ENCODE results near the gene DNAH10. TPM values are rescaled to one million over a fixed set of nuclear protein-coding genes. Genes with fewer than 3 reads are reported as not detected.

Gene DNAH10
- polyA plus RNA-seq, 2 donors = 0.01 TPM; not detected in 1

GRCh38 chr12:123828120-123828519, 66.0 kb downstream of the DNAH10 start:
- peaks cover 0 to 5% of the 10 kb centered on the region in 2 donors for H3K9me3 ChIP-seq (ENCODE audit: control insufficient read depth in 2 of 2, insufficient read depth in 1 of 2, low read depth in 1 of 2, low read length in 1 of 2)
- no peaks in the 10 kb centered on the region for H3K27me3 ChIP-seq (ENCODE audit: control insufficient read depth in 1 of 2, insufficient read depth in 2 of 2, low read length in 2 of 2)
- no peaks in the 10 kb centered on the region for H3K36me3 ChIP-seq (ENCODE audit: control insufficient read depth in 2 of 2, insufficient read depth in 2 of 2, low read length in 1 of 2)
- H3K27ac ChIP-seq (ENCODE audit: low read depth in 2 of 2, low read length in 1 of 2) = no peak overlapping the region
- H3K4me3 ChIP-seq (ENCODE audit: low read depth in 1 of 2, low read length in 2 of 2) = no peak overlapping the region
- no peaks in the 10 kb centered on the region for H3K4me1 ChIP-seq (ENCODE audit: control insufficient read depth in 2 of 2, insufficient read depth in 2 of 2, low read length in 1 of 2)
- 73 to 81% methylated on average over 3 of the region's 3 CpGs for WGBS, 2 donors

- H3K27me3 ChIP-seq (ENCODE audit: control insufficient read depth in 1 of 2, insufficient read depth in 2 of 2, low read length in 2 of 2) = no peaks in the 10 kb centered on the region
- no peaks in the 10 kb centered on the region for H3K4me1 ChIP-seq (ENCODE audit: control insufficient read depth in 2 of 2, insufficient read depth in 2 of 2, low read length in 1 of 2)
- no peak overlapping the region for H3K27ac ChIP-seq (ENCODE audit: low read depth in 2 of 2, low read length in 1 of 2)
- peaks cover 0 to 8% of the 10 kb centered on the region in 2 donors for H3K9me3 ChIP-seq (ENCODE audit: control insufficient read depth in 2 of 2, insufficient read depth in 1 of 2, low read depth in 1 of 2, low read length in 1 of 2)
- WGBS, 2 donors = 86 to 88% methylated on average over 13 of the region's 13 CpGs
- no peak overlapping the region for H3K4me3 ChIP-seq (ENCODE audit: low read depth in 1 of 2, low read length in 2 of 2)
- no peaks in the 10 kb centered on the region for H3K36me3 ChIP-seq (ENCODE audit: control insufficient read depth in 2 of 2, insufficient read depth in 2 of 2, low read length in 1 of 2)
Observed at GRCh38 chr12:123828854-123829547, 66.9 kb downstream of the DNAH10 start.

- H3K36me3 ChIP-seq (ENCODE audit: control insufficient read depth in 2 of 2, insufficient read depth in 2 of 2, low read length in 1 of 2) = no peaks in the 10 kb centered on the region
- 90 to 93% methylated on average over 10 of the region's 10 CpGs for WGBS, 2 donors
- peaks cover 0 to 8% of the 10 kb centered on the region in 2 donors for H3K9me3 ChIP-seq (ENCODE audit: control insufficient read depth in 2 of 2, insufficient read depth in 1 of 2, low read depth in 1 of 2, low read length in 1 of 2)
- H3K4me1 ChIP-seq (ENCODE audit: control insufficient read depth in 2 of 2, insufficient read depth in 2 of 2, low read length in 1 of 2) = no peaks in the 10 kb centered on the region
- H3K27ac ChIP-seq (ENCODE audit: low read depth in 2 of 2, low read length in 1 of 2) = no peak overlapping the region
- H3K27me3 ChIP-seq (ENCODE audit: control insufficient read depth in 1 of 2, insufficient read depth in 2 of 2, low read length in 2 of 2) = no peaks in the 10 kb centered on the region
- no peak overlapping the region for H3K4me3 ChIP-seq (ENCODE audit: low read depth in 1 of 2, low read length in 2 of 2)
Observed at GRCh38 chr12:123829561-123829960, 67.5 kb downstream of the DNAH10 start.

- H3K27ac ChIP-seq (ENCODE audit: low read depth in 2 of 2, low read length in 1 of 2) = no peak overlapping the region
- 93 to 94% methylated on average over 2 of the region's 2 CpGs for WGBS, 2 donors
Observed at GRCh38 chr12:123830675-123831074, 68.6 kb downstream of the DNAH10 start.

GRCh38 chr12:123832052-123832451, 70.0 kb downstream of the DNAH10 start:
- H3K4me1 ChIP-seq (ENCODE audit: control insufficient read depth in 2 of 2, insufficient read depth in 2 of 2, low read length in 1 of 2) = no peaks in the 10 kb centered on the region
- H3K27me3 ChIP-seq (ENCODE audit: control insufficient read depth in 1 of 2, insufficient read depth in 2 of 2, low read length in 2 of 2) = no peaks in the 10 kb centered on the region
- no peaks in the 10 kb centered on the region for H3K36me3 ChIP-seq (ENCODE audit: control insufficient read depth in 2 of 2, insufficient read depth in 2 of 2, low read length in 1 of 2)
- 96 to 98% methylated on average over 5 of the region's 5 CpGs for WGBS, 2 donors
- peaks cover 0 to 12% of the 10 kb centered on the region in 2 donors for H3K9me3 ChIP-seq (ENCODE audit: control insufficient read depth in 2 of 2, insufficient read depth in 1 of 2, low read depth in 1 of 2, low read length in 1 of 2)
- H3K27ac ChIP-seq (ENCODE audit: low read depth in 2 of 2, low read length in 1 of 2) = no peak overlapping the region
- H3K4me3 ChIP-seq (ENCODE audit: low read depth in 1 of 2, low read length in 2 of 2) = no peak overlapping the region

More at GRCh38 chr12:123830675-123831074, 68.6 kb downstream of the DNAH10 start:
- H3K4me3 ChIP-seq (ENCODE audit: low read depth in 1 of 2, low read length in 2 of 2) = no peak overlapping the region
- no peaks in the 10 kb centered on the region for H3K36me3 ChIP-seq (ENCODE audit: control insufficient read depth in 2 of 2, insufficient read depth in 2 of 2, low read length in 1 of 2)
- H3K4me1 ChIP-seq (ENCODE audit: control insufficient read depth in 2 of 2, insufficient read depth in 2 of 2, low read length in 1 of 2) = no peaks in the 10 kb centered on the region
- H3K9me3 ChIP-seq (ENCODE audit: control insufficient read depth in 2 of 2, insufficient read depth in 1 of 2, low read depth in 1 of 2, low read length in 1 of 2) = peaks cover 0 to 12% of the 10 kb centered on the region in 2 donors
- no peaks in the 10 kb centered on the region for H3K27me3 ChIP-seq (ENCODE audit: control insufficient read depth in 1 of 2, insufficient read depth in 2 of 2, low read length in 2 of 2)

- Histone ChIP-seq H3K27me3 (ENCODE audit: control insufficient read depth in 1 of 2, insufficient read depth in 2 of 2, low read length in 2 of 2) (no peaks in the 10 kb centered on the region), H3K9me3 (ENCODE audit: control insufficient read depth in 2 of 2, insufficient read depth in 1 of 2, low read depth in 1 of 2, low read length in 1 of 2) (peaks cover 0 to 11% of the 10 kb centered on the region in 2 donors), H3K4me3 (ENCODE audit: low read depth in 1 of 2, low read length in 2 of 2) (no peak overlapping the region), H3K27ac (ENCODE audit: low read depth in 2 of 2, low read length in 1 of 2) (no peak overlapping the region), H3K36me3 (ENCODE audit: control insufficient read depth in 2 of 2, insufficient read depth in 2 of 2, low read length in 1 of 2) (no peaks in the 10 kb centered on the region), H3K4me1 (ENCODE audit: control insufficient read depth in 2 of 2, insufficient read depth in 2 of 2, low read length in 1 of 2) (no peaks in the 10 kb centered on the region)
Observed at GRCh38 chr12:123833830-123834229, 71.7 kb downstream of the DNAH10 start.

GRCh38 chr12:123834845-123835244, 72.7 kb downstream of the DNAH10 start:
- no peaks in the 10 kb centered on the region for H3K27me3 ChIP-seq (ENCODE audit: control insufficient read depth in 1 of 2, insufficient read depth in 2 of 2, low read length in 2 of 2)
- no peak overlapping the region for H3K4me3 ChIP-seq (ENCODE audit: low read depth in 1 of 2, low read length in 2 of 2)
- peaks cover 0 to 9% of the 10 kb centered on the region in 2 donors for H3K9me3 ChIP-seq (ENCODE audit: control insufficient read depth in 2 of 2, insufficient read depth in 1 of 2, low read depth in 1 of 2, low read length in 1 of 2)
- H3K36me3 ChIP-seq (ENCODE audit: control insufficient read depth in 2 of 2, insufficient read depth in 2 of 2, low read length in 1 of 2) = no peaks in the 10 kb centered on the region
- H3K4me1 ChIP-seq (ENCODE audit: control insufficient read depth in 2 of 2, insufficient read depth in 2 of 2, low read length in 1 of 2) = no peaks in the 10 kb centered on the region
- no peak overlapping the region for H3K27ac ChIP-seq (ENCODE audit: low read depth in 2 of 2, low read length in 1 of 2)
- WGBS, 2 donors = 91 to 93% methylated on average over 5 of the region's 5 CpGs

- peaks cover 0 to 9% of the 10 kb centered on the region in 2 donors for H3K9me3 ChIP-seq (ENCODE audit: control insufficient read depth in 2 of 2, insufficient read depth in 1 of 2, low read depth in 1 of 2, low read length in 1 of 2)
- H3K27me3 ChIP-seq (ENCODE audit: control insufficient read depth in 1 of 2, insufficient read depth in 2 of 2, low read length in 2 of 2) = no peaks in the 10 kb centered on the region
- H3K4me1 ChIP-seq (ENCODE audit: control insufficient read depth in 2 of 2, insufficient read depth in 2 of 2, low read length in 1 of 2) = no peaks in the 10 kb centered on the region
- whole genome bisulfite sequencing, 2 donors = 25 to 35% methylated on average over 2 of the region's 2 CpGs
- H3K36me3 ChIP-seq (ENCODE audit: control insufficient read depth in 2 of 2, insufficient read depth in 2 of 2, low read length in 1 of 2) = no peaks in the 10 kb centered on the region
- no peak overlapping the region for H3K4me3 ChIP-seq (ENCODE audit: low read depth in 1 of 2, low read length in 2 of 2)
- H3K27ac ChIP-seq (ENCODE audit: low read depth in 2 of 2, low read length in 1 of 2) = no peak overlapping the region
Observed at GRCh38 chr12:123836292-123836691, 74.2 kb downstream of the DNAH10 start.

GRCh38 chr12:123839826-123840225, 77.7 kb downstream of the DNAH10 start:
- no peak overlapping the region for H3K4me3 ChIP-seq (ENCODE audit: low read depth in 1 of 2, low read length in 2 of 2)
- H3K4me1 ChIP-seq (ENCODE audit: control insufficient read depth in 2 of 2, insufficient read depth in 2 of 2, low read length in 1 of 2) = no peaks in the 10 kb centered on the region
- 73 to 77% methylated on average over 6 of the region's 6 CpGs for WGBS, 2 donors
- H3K9me3 ChIP-seq (ENCODE audit: control insufficient read depth in 2 of 2, insufficient read depth in 1 of 2, low read depth in 1 of 2, low read length in 1 of 2) = peaks cover 0 to 3% of the 10 kb centered on the region in 2 donors
- H3K27ac ChIP-seq (ENCODE audit: low read depth in 2 of 2, low read length in 1 of 2) = no peak overlapping the region
- H3K36me3 ChIP-seq (ENCODE audit: control insufficient read depth in 2 of 2, insufficient read depth in 2 of 2, low read length in 1 of 2) = no peaks in the 10 kb centered on the region
- no peaks in the 10 kb centered on the region for H3K27me3 ChIP-seq (ENCODE audit: control insufficient read depth in 1 of 2, insufficient read depth in 2 of 2, low read length in 2 of 2)

GRCh38 chr12:123840765-123841425, 78.8 kb downstream of the DNAH10 start:
- no peaks in the 10 kb centered on the region for H3K4me1 ChIP-seq (ENCODE audit: control insufficient read depth in 2 of 2, insufficient read depth in 2 of 2, low read length in 1 of 2)
- no peak overlapping the region for H3K4me3 ChIP-seq (ENCODE audit: low read depth in 1 of 2, low read length in 2 of 2)
- WGBS, 2 donors = 93 to 94% methylated on average over 16 of the region's 16 CpGs
- no peaks in the 10 kb centered on the region for H3K9me3 ChIP-seq (ENCODE audit: control insufficient read depth in 2 of 2, insufficient read depth in 1 of 2, low read depth in 1 of 2, low read length in 1 of 2)
- H3K27ac ChIP-seq (ENCODE audit: low read depth in 2 of 2, low read length in 1 of 2) = no peak overlapping the region
- no peaks in the 10 kb centered on the region for H3K36me3 ChIP-seq (ENCODE audit: control insufficient read depth in 2 of 2, insufficient read depth in 2 of 2, low read length in 1 of 2)
- no peaks in the 10 kb centered on the region for H3K27me3 ChIP-seq (ENCODE audit: control insufficient read depth in 1 of 2, insufficient read depth in 2 of 2, low read length in 2 of 2)

Data from esophagus (tissue), 2 donors.